K562 treated with DMSO at 1 percent for 12 hours (cell line): ENCODE data around the gene CXorf51B. TPM values are rescaled to one million over a fixed set of nuclear protein-coding genes. Genes with fewer than 3 reads are reported as not detected.

ENCODE experiments used
- total RNA-seq: library from RNA; unstranded; fragments of 300-600 nt; gene quantifications from 2 replicates; pipeline ENCODE4 v1.2.3, GENCODE V29; 2022; ENCODE audit not compliant: insufficient read depth

CXorf51B gene
- not detected in 2 replicates for total RNA-seq

DNA sequence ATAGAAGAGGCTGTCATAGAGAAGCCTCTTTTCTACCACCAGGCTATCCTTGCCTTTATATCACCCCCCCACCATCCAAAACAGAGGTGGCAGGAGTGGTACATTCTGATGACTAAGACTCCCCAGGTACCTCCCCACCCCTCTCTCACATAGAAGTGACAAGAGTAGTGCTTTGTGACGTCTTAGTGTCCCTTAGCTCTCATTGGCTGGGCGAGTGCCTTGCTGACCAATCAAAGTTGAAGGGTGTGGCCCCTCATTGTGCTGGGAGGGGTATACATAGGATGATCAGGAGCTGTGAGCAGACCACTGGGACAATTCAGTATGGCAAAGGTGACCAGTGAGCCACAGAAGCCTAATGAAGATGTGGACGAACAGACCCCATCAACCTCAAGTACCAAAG lies at the start of gene CXorf51B:
Gene CXorf51B, plus strand, starts transcription at position 301 of the 400 bp plus-strand sequence. Its CDS starts 21 bp downstream, at position 322.

DNA sequence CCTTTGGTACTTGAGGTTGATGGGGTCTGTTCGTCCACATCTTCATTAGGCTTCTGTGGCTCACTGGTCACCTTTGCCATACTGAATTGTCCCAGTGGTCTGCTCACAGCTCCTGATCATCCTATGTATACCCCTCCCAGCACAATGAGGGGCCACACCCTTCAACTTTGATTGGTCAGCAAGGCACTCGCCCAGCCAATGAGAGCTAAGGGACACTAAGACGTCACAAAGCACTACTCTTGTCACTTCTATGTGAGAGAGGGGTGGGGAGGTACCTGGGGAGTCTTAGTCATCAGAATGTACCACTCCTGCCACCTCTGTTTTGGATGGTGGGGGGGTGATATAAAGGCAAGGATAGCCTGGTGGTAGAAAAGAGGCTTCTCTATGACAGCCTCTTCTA lies 5.1 kb downstream of the CXorf51B start, which contains the start of gene CXorf51A:
Gene CXorf51A, minus strand, starts transcription at position 101 of the 400 bp plus-strand sequence. Its CDS starts 21 bp downstream, at position 80.

Other genes with a start within 250 kb of the CXorf51B start
- not detected in 2 replicates for gene CXorf51A, start 5.0 kb downstream of the CXorf51B start, total RNA-seq